Measurements from ENCODE around the gene TBX3. TPM values are rescaled to one million over a fixed set of nuclear protein-coding genes. Genes with fewer than 3 reads are reported as not detected.

TBX3 gene
- total RNA-seq, 1 donor from 2014 or later: 2.0 TPM

DNA sequence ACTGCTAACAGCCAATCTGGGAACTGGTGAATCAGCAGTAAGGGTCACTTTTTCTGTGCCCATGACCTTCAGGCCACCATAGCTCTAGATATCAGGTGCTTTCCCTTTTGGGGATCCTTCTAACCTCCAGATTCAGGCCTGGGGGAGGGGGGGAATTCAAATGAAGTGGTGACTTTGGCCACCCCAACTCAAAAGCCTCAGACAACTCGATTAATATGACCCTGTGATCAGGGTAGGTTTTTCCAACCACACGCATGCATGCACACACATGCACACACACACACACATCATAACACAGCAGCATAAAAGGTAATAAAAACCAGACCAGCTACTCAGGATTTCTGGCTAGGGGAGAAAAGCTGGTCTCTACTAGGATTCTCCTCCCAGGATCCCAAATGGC, 5.3 kb downstream of the TBX3 start:
- H3K4me3 ChIP-seq (ENCODE audit: insufficient read depth, low read depth, low read length): peak overlapping the region; percentile 95
- peak overlapping the region; percentile 98 for H3K9ac ChIP-seq (ENCODE audit: low read length)
- peaks cover 100% of the 10 kb centered on the region for H3K79me2 ChIP-seq (ENCODE audit: insufficient read depth, low read length)
- H3K27me3 Mint-ChIP-seq (ENCODE audit: low read depth, unreplicated experiment): peaks cover 91% of the 10 kb centered on the region
- no peaks in the 10 kb centered on the region for H3K9me3 ChIP-seq (ENCODE audit: insufficient read depth, low read depth, low read length)
- H3K4me1 Mint-ChIP-seq (ENCODE audit: low read depth, unreplicated experiment): no peaks in the 10 kb centered on the region
- H3K36me3 ChIP-seq (ENCODE audit: insufficient read depth, low read length): peaks cover 17% of the 10 kb centered on the region
- H3K9me3 Mint-ChIP-seq (ENCODE audit: unreplicated experiment): peaks cover 20% of the 10 kb centered on the region
- no peak for DNase-seq (ENCODE audit: low read depth)
- H3K4me1 ChIP-seq (ENCODE audit: insufficient read depth, low read length): peaks cover 14% of the 10 kb centered on the region
- H3K4me3 Mint-ChIP-seq (ENCODE audit: unreplicated experiment): no peak overlapping the region
- peaks cover 50% of the 10 kb centered on the region for H4K20me1 ChIP-seq (ENCODE audit: insufficient read depth, low read length)
- FAIRE-seq: no peak
- peak overlapping the region; percentile 71 for H3K27ac ChIP-seq (ENCODE audit: low read depth, low read length)
- peaks cover 6% of the 10 kb centered on the region for H3K36me3 Mint-ChIP-seq (ENCODE audit: low read depth, unreplicated experiment)
- H3K27ac Mint-ChIP-seq (ENCODE audit: unreplicated experiment): no peak overlapping the region
- H3K4me2 ChIP-seq (ENCODE audit: low read length): peak overlapping the region; percentile 93
- no peak overlapping the region for H2AFZ ChIP-seq (ENCODE audit: low read depth, low read length)
- no peaks in the 10 kb centered on the region for H3K27me3 ChIP-seq (ENCODE audit: insufficient read depth, low read length)
- TF ChIP-seq, protein P1, sequence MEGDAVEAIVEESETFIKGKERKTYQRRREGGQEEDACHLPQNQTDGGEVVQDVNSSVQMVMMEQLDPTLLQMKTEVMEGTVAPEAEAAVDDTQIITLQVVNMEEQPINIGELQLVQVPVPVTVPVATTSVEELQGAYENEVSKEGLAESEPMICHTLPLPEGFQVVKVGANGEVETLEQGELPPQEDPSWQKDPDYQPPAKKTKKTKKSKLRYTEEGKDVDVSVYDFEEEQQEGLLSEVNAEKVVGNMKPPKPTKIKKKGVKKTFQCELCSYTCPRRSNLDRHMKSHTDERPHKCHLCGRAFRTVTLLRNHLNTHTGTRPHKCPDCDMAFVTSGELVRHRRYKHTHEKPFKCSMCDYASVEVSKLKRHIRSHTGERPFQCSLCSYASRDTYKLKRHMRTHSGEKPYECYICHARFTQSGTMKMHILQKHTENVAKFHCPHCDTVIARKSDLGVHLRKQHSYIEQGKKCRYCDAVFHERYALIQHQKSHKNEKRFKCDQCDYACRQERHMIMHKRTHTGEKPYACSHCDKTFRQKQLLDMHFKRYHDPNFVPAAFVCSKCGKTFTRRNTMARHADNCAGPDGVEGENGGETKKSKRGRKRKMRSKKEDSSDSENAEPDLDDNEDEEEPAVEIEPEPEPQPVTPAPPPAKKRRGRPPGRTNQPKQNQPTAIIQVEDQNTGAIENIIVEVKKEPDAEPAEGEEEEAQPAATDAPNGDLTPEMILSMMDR (IDR thresholded peaks at IDR 0.05; ENCODE audit: insufficient read depth, low read depth, low read length): no peak
- TF ChIP-seq EZH2 (IDR thresholded peaks at IDR 0.05; ENCODE audit: insufficient read depth, low read length): no peak

DNA sequence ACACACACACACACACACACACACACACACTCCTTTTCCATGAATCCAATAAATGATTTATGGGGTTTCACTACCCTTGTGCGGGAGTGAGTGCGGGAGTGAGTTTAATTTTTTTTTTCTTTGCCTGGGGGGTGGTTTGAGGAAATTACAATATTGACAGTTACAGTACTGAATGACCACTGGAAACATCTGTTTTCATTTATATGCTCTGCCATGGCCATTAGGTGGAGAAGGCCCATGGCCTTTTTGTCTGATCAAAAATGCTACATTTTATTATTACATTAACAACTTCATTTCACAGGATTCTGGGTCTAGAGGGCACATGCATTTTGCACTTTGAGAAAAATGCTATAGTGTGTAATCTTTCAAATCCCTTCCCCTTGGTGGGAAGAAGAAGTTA, 5.9 kb downstream of the TBX3 start:
- H3K9me3 ChIP-seq (ENCODE audit: insufficient read depth, low read depth, low read length): no peaks in the 10 kb centered on the region
- Mint-ChIP-seq H3K4me3 (ENCODE audit: unreplicated experiment) (no peak overlapping the region), H3K9me3 (ENCODE audit: unreplicated experiment) (peaks cover 21% of the 10 kb centered on the region), H3K27me3 (ENCODE audit: low read depth, unreplicated experiment) (peaks cover 93% of the 10 kb centered on the region), H3K4me1 (ENCODE audit: low read depth, unreplicated experiment) (no peaks in the 10 kb centered on the region), H3K27ac (ENCODE audit: unreplicated experiment) (no peak overlapping the region), H3K36me3 (ENCODE audit: low read depth, unreplicated experiment) (peaks cover 6% of the 10 kb centered on the region)
- H3K36me3 ChIP-seq (ENCODE audit: insufficient read depth, low read length): peaks cover 17% of the 10 kb centered on the region
- H3K4me3 ChIP-seq (ENCODE audit: insufficient read depth, low read depth, low read length): no peak overlapping the region
- H3K79me2 ChIP-seq (ENCODE audit: insufficient read depth, low read length): peaks cover 99% of the 10 kb centered on the region
- H3K27ac ChIP-seq (ENCODE audit: low read depth, low read length): no peak overlapping the region
- peak overlapping the region; percentile 98 for H3K9ac ChIP-seq (ENCODE audit: low read length)
- H3K4me2 ChIP-seq (ENCODE audit: low read length): peak overlapping the region; percentile 93
- H2AFZ ChIP-seq (ENCODE audit: low read depth, low read length): no peak overlapping the region
- H3K4me1 ChIP-seq (ENCODE audit: insufficient read depth, low read length): peaks cover 20% of the 10 kb centered on the region
- DNase-seq (ENCODE audit: low read depth): no peak
- H4K20me1 ChIP-seq (ENCODE audit: insufficient read depth, low read length): peaks cover 50% of the 10 kb centered on the region
- TF ChIP-seq, protein P1 (IDR thresholded peaks at IDR 0.05; ENCODE audit: insufficient read depth, low read depth, low read length): no peak
- no peak for TF ChIP-seq EZH2 (IDR thresholded peaks at IDR 0.05; ENCODE audit: insufficient read depth, low read length)
- FAIRE-seq: no peak
- no peaks in the 10 kb centered on the region for H3K27me3 ChIP-seq (ENCODE audit: insufficient read depth, low read length)

GRCh38 chr12:114676142-114676741, 7.7 kb downstream of the TBX3 start:
- Histone ChIP-seq H3K4me2 (ENCODE audit: low read length) (peak overlapping the region; percentile 94), H3K9me3 (ENCODE audit: insufficient read depth, low read depth, low read length) (no peaks in the 10 kb centered on the region), H3K27me3 (ENCODE audit: insufficient read depth, low read length) (no peaks in the 10 kb centered on the region), H3K27ac (ENCODE audit: low read depth, low read length) (peak overlapping the region; percentile 11), H3K4me1 (ENCODE audit: insufficient read depth, low read length) (peaks cover 31% of the 10 kb centered on the region), H2AFZ (ENCODE audit: low read depth, low read length) (no peak overlapping the region), H3K79me2 (ENCODE audit: insufficient read depth, low read length) (peaks cover 98% of the 10 kb centered on the region), H3K36me3 (ENCODE audit: insufficient read depth, low read length) (peaks cover 17% of the 10 kb centered on the region), H3K4me3 (ENCODE audit: insufficient read depth, low read depth, low read length) (no peak overlapping the region), H4K20me1 (ENCODE audit: insufficient read depth, low read length) (peaks cover 36% of the 10 kb centered on the region), H3K9ac (ENCODE audit: low read length) (peak overlapping the region; percentile 17)
- no peak for TF ChIP-seq EZH2 (IDR thresholded peaks at IDR 0.05; ENCODE audit: insufficient read depth, low read length)
- TF ChIP-seq, protein P1 (IDR thresholded peaks at IDR 0.05; ENCODE audit: insufficient read depth, low read depth, low read length): no peak
- H3K4me3 Mint-ChIP-seq (ENCODE audit: unreplicated experiment): no peak overlapping the region
- no peak overlapping the region for H3K27ac Mint-ChIP-seq (ENCODE audit: unreplicated experiment)
- no peak for DNase-seq (ENCODE audit: low read depth)
- no peaks in the 10 kb centered on the region for H3K4me1 Mint-ChIP-seq (ENCODE audit: low read depth, unreplicated experiment)
- FAIRE-seq: no peak
- H3K9me3 Mint-ChIP-seq (ENCODE audit: unreplicated experiment): peaks cover 15% of the 10 kb centered on the region
- peaks cover 6% of the 10 kb centered on the region for H3K36me3 Mint-ChIP-seq (ENCODE audit: low read depth, unreplicated experiment)
- H3K27me3 Mint-ChIP-seq (ENCODE audit: low read depth, unreplicated experiment): peaks cover 91% of the 10 kb centered on the region
